Chondrocyte (in vitro differentiated cells): ENCODE results near the gene TELO2. TPM values are rescaled to one million over a fixed set of nuclear protein-coding genes. Genes with fewer than 3 reads are reported as not detected.

Experiments used
- DNase-seq: peaks from one replicate; pipeline ENCODE4 v3.0.0; 2021; ENCODE audit warnings: mixed read lengths, low spot score
- H3K27ac Mint-ChIP-seq: one replicate; pipeline ENCODE4 v1.8.0; 2021; ENCODE audit warnings: mild to moderate bottlenecking, moderate library complexity, mixed read lengths; ENCODE audit not compliant: unreplicated experiment
- H3K27me3 Mint-ChIP-seq: 2 replicates; pipeline ENCODE4 v1.8.0; 2021; ENCODE audit warnings: low read depth, mixed read lengths
- H3K36me3 Mint-ChIP-seq: 2 replicates; pipeline ENCODE4 v1.8.0; 2021; ENCODE audit warnings: low read depth, mixed read lengths
- H3K4me1 Mint-ChIP-seq: 2 replicates; pipeline ENCODE4 v1.8.0; 2021; ENCODE audit warnings: low read depth, mild to moderate bottlenecking, mixed read lengths
- H3K4me3 Mint-ChIP-seq: one replicate; pipeline ENCODE4 v1.8.0; 2021; ENCODE audit warnings: mild to moderate bottlenecking, moderate library complexity, mixed read lengths; ENCODE audit not compliant: unreplicated experiment
- H3K9me3 Mint-ChIP-seq: 2 replicates; pipeline ENCODE4 v1.8.0; 2021; ENCODE audit warnings: low read depth, mixed read lengths
- CTCF ChIP-seq: fragments of 200-600 bp; sonication (generic); IDR thresholded peaks from 2 replicates; pipeline ENCODE4 v1.5.0; 2021; ENCODE audit warnings: antibody characterized with exemption, mild to moderate bottlenecking, moderate library complexity
- total RNA-seq: library from RNA; stranded (reverse); gene quantifications from 3 replicates; pipeline ENCODE4 v1.2.1, GENCODE V29; 2021

TELO2 gene
- total RNA-seq, 1 donor from 2014 or later: 21.7 TPM

- Mint-ChIP-seq H3K27me3 (no peaks in the 10 kb centered on the region), H3K4me3 (no peak overlapping the region), H3K4me1 (peaks cover 35% of the 10 kb centered on the region), H3K36me3 (peaks cover under 1% of the 10 kb centered on the region), H3K9me3 (no peaks in the 10 kb centered on the region), H3K27ac (no peak overlapping the region)
- TF ChIP-seq CTCF: no peak
- DNase-seq: no peak
Observed at GRCh38 chr16:1528921-1529537, 35.9 kb downstream of the TELO2 start.

- H3K27me3 Mint-ChIP-seq: no peaks in the 10 kb centered on the region
- no peak for TF ChIP-seq CTCF
- H3K36me3 Mint-ChIP-seq: no peaks in the 10 kb centered on the region
- no peak overlapping the region for H3K4me3 Mint-ChIP-seq
- H3K4me1 Mint-ChIP-seq: peaks cover 47% of the 10 kb centered on the region
- H3K27ac Mint-ChIP-seq: no peak overlapping the region
- no peak for DNase-seq
- no peaks in the 10 kb centered on the region for H3K9me3 Mint-ChIP-seq
Observed at GRCh38 chr16:1530349-1530882, 37.3 kb downstream of the TELO2 start.

GRCh38 chr16:1530883-1531637 lies 37.9 kb downstream of the TELO2 start:
- no peak for DNase-seq
- H3K4me3 Mint-ChIP-seq: no peak overlapping the region
- no peaks in the 10 kb centered on the region for H3K9me3 Mint-ChIP-seq
- H3K27me3 Mint-ChIP-seq: no peaks in the 10 kb centered on the region
- peak overlapping the region; percentile 51 for H3K27ac Mint-ChIP-seq
- TF ChIP-seq CTCF: peak; percentile 27
- peaks cover 51% of the 10 kb centered on the region for H3K4me1 Mint-ChIP-seq
- H3K36me3 Mint-ChIP-seq: no peaks in the 10 kb centered on the region

GRCh38 chr16:1531638-1531910 lies 38.4 kb downstream of the TELO2 start:
- Mint-ChIP-seq H3K4me1 (peaks cover 52% of the 10 kb centered on the region), H3K27ac (peak overlapping the region; percentile 87), H3K9me3 (no peaks in the 10 kb centered on the region), H3K4me3 (no peak overlapping the region), H3K27me3 (no peaks in the 10 kb centered on the region), H3K36me3 (peaks cover under 1% of the 10 kb centered on the region)
- no peak for DNase-seq
- no peak for TF ChIP-seq CTCF

- H3K27ac Mint-ChIP-seq: peak overlapping the region; percentile 87
- no peak for TF ChIP-seq CTCF
- peaks cover 5% of the 10 kb centered on the region for H3K36me3 Mint-ChIP-seq
- no peaks in the 10 kb centered on the region for H3K27me3 Mint-ChIP-seq
- no peaks in the 10 kb centered on the region for H3K9me3 Mint-ChIP-seq
- peak overlapping the region; percentile 19 for H3K4me3 Mint-ChIP-seq
- DNase-seq: no peak
- peaks cover 55% of the 10 kb centered on the region for H3K4me1 Mint-ChIP-seq
Observed at GRCh38 chr16:1532081-1532760, 39.1 kb downstream of the TELO2 start.
